B cell (primary cell): Measurements from ENCODE around the gene TGOLN2. TPM values are rescaled to one million over a fixed set of nuclear protein-coding genes. Genes with fewer than 3 reads are reported as not detected.

Experiments
- ATAC-seq: fragments of 200-7000 bp; cut with Tn5 transposase; one replicate; pipeline ENCODE4 v1.10.0; 2021; ENCODE audit warnings: low read depth, mild to moderate bottlenecking, moderate number of reproducible peaks, moderate library complexity
- CTCF ChIA-PET: fragments of 350-600 bp; sonication (Branson Sonifier 250); formaldehyde crosslinking; loops from one replicate; lab custom pipeline; 2021; ENCODE audit warnings: antibody characterized with exemption, inconsistent platforms; lab: Charles Lee
- POLR2A ChIA-PET: fragments of 350-600 bp; sonication (Branson Sonifier 250); formaldehyde crosslinking; loops from one replicate; lab custom pipeline; 2021; ENCODE audit warnings: antibody characterized with exemption; lab: Charles Lee
- DNase-seq: peaks from one replicate; pipeline ENCODE4 v3.0.0; 2013
- H2AFZ ChIP-seq: 2 replicates; pipeline ENCODE4 v1.6.1; 2012; ENCODE audit warnings: mild to moderate bottlenecking, low read depth, low read length; ENCODE audit not compliant: insufficient read depth, poor library complexity, severe bottlenecking
- H3K27ac ChIP-seq, 2 donors: 1 replicate in 1 of 2; 2 replicates in 1 of 2; pipeline ENCODE4 v1.5.1; 2012 to 2013; ENCODE audit warnings: low read length in 2 of 2, mild to moderate bottlenecking in 2 of 2, moderate library complexity in 1 of 2
- H3K27me3 ChIP-seq, 4 experiments: fragments of 200-600 bp in 1 of 4; sonication (generic) in 1 of 4; replicated peaks in 1 of 4; 1 replicate in 2 of 4; 2 replicates in 2 of 4; pipeline versions ENCODE4 v1.6.1 to v1.7.0; 2013 to 2016; ENCODE audit warnings: low read length in 3 of 4, mild to moderate bottlenecking in 2 of 4, mixed read lengths in 1 of 4, moderate library complexity in 1 of 4; ENCODE audit not compliant: insufficient read depth in 4 of 4, control insufficient read depth in 3 of 4; ENCODE audit errors: control extremely low read depth in 1 of 4
- H3K36me3 ChIP-seq, 2 experiments: replicated peaks in 1 of 2; 1 replicate in 1 of 2; 2 replicates in 1 of 2; pipeline versions ENCODE4 v1.6.1 to v1.7.1; 2013; ENCODE audit warnings: low read length in 1 of 2; ENCODE audit not compliant: insufficient read depth in 2 of 2, control insufficient read depth in 1 of 2; ENCODE audit errors: control extremely low read depth in 1 of 2, extremely low read depth in 1 of 2
- H3K4me1 ChIP-seq, 2 donors: fragments of 200-600 bp in 1 of 2; sonication (generic) in 1 of 2; 1 replicate in 1 of 2; 2 replicates in 1 of 2; pipeline versions ENCODE4 v1.5.1 to v1.6.1; 2013 to 2017; ENCODE audit warnings: low read length in 2 of 2; ENCODE audit not compliant: control insufficient read depth in 2 of 2, insufficient read depth in 2 of 2
- H3K4me2 ChIP-seq: replicated peaks from 2 replicates; pipeline ENCODE3; 2012; ENCODE audit warnings: mild to moderate bottlenecking, low read depth, low read length; ENCODE audit not compliant: poor library complexity, severe bottlenecking
- H3K4me3 ChIP-seq, 5 experiments: fragments of 200-600 bp in 1 of 5; sonication (generic) in 1 of 5; 1 replicate in 3 of 5; 2 replicates in 2 of 5; pipeline versions ENCODE4 v1.5.1 to v1.7.0; 2011 to 2016; ENCODE audit warnings: low read length in 4 of 5, mild to moderate bottlenecking in 4 of 5, low read depth in 2 of 5, control low read depth in 1 of 5, moderate library complexity in 1 of 5; ENCODE audit not compliant: insufficient read depth in 1 of 5; ENCODE audit errors: control extremely low read depth in 1 of 5, extremely low read depth in 1 of 5
- H3K79me2 ChIP-seq: fragments of 200-600 bp; sonication (generic); one replicate; pipeline ENCODE4 v1.6.0; 2016; ENCODE audit warnings: low read length; ENCODE audit not compliant: control insufficient read depth, insufficient read depth
- H3K9ac ChIP-seq: fragments of 200-600 bp; sonication (generic); 2 replicates; pipeline ENCODE4 v1.6.1; 2017; ENCODE audit warnings: mild to moderate bottlenecking, low read length, moderate library complexity
- H3K9me3 ChIP-seq, 3 donors: one replicate each; pipeline versions ENCODE4 v1.6.1 to v1.7.1; 2013; ENCODE audit warnings: low read length in 2 of 3; ENCODE audit not compliant: control insufficient read depth in 2 of 3, insufficient read depth in 1 of 3; ENCODE audit errors: control extremely low read depth in 1 of 3
- H4K20me1 ChIP-seq: 2 replicates; pipeline ENCODE4 v1.6.0; 2012; ENCODE audit warnings: mild to moderate bottlenecking, low read length; ENCODE audit not compliant: insufficient read depth, control insufficient read depth, poor library complexity, severe bottlenecking
- H3K27ac Mint-ChIP-seq: one replicate; pipeline ENCODE4 v1.8.0; 2021; ENCODE audit warnings: mixed read lengths
- H3K27me3 Mint-ChIP-seq: one replicate; pipeline ENCODE4 v1.8.0; 2021; ENCODE audit warnings: mixed read lengths
- H3K4me1 Mint-ChIP-seq: one replicate; pipeline ENCODE4 v1.8.0; 2021; ENCODE audit warnings: mixed read lengths
- H3K4me3 Mint-ChIP-seq: one replicate; pipeline ENCODE4 v1.8.0; 2021; ENCODE audit warnings: mixed read lengths
- H3K9me3 Mint-ChIP-seq: one replicate; pipeline ENCODE4 v1.8.0; 2022; ENCODE audit warnings: mixed read lengths; ENCODE audit not compliant: insufficient read depth
- CTCF ChIP-seq: fragments of 200-600 bp; IDR thresholded peaks from one replicate; pipeline ENCODE4 v1.8.0; 2022; ENCODE audit warnings: antibody characterized with exemption, mild to moderate bottlenecking
- EZH2 ChIP-seq: IDR thresholded peaks from 2 replicates; pipeline ENCODE4 v1.6.1; 2012; ENCODE audit warnings: borderline replicate concordance, low read depth, mild to moderate bottlenecking, moderate library complexity, low read length; ENCODE audit not compliant: insufficient read depth, poor library complexity, severe bottlenecking
- WGBS: methylation state at CpG from one replicate; pipeline ENCODE4 v1.1.5; 2013; ENCODE audit warnings: missing lambda C conversion rate; ENCODE audit not compliant: insufficient coverage; 5-methylcytosine and 5-hydroxymethylcytosine counted together
- intact Hi-C: fragments of 100-400 bp; cut with micrococcal nuclease; formaldehyde crosslinking; loops from one replicate; pipeline ENCODE4 v1.10.0; 2022
- polyA plus RNA-seq: library from polyadenylated mRNA; depleted of rRNA; stranded (reverse); fragments of >200 nt; gene quantifications from 2 replicates; pipeline ENCODE4 v1.2.3, GENCODE V29; 2012
- total RNA-seq, 2 donors: library from RNA; stranded (reverse); fragments of 120-200 nt in 1 of 2; gene quantifications; 1 replicate in 1 of 2; 2 replicates in 1 of 2; pipeline versions ENCODE4 v1.2.3 to v1.2.4, GENCODE V29; 2013 to 2022

The TGOLN2 gene
- total and polyA plus RNA-seq, 2 donors (not counting 1 experiment from before 2014, with no cell fraction given): 106 to 172 TPM

DNA sequence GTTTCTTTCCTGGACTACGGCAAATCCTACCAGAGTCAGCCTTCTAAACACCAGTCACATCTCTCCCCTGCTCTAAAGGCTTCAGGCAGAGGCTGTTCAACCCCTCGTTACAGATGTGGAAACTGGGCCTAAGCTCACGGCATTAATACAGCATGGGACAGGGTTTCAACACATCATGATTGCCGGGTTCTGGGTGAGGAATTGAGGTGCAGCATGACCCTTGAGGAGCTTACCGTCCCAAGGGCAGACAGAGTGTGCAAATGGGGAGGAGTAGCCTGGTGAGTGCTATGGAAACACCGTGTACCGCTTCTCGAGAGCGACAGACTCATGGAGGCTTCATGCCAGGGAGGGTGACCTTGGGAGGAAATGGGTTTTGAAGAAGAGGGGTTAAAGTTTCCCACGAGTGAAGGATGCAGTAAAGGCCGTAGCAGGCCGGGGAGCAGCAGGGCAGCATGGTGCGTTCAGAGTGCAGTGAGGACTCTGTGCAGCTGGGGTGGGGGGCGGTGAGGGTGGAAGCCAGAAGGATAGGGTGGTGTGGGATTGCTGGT is 51.1 kb downstream of the TGOLN2 start:
- Histone ChIP-seq H3K36me3 (no peaks in the 10 kb centered on the region), H3K4me3 (no peak overlapping the region), H3K27me3 (peaks cover 0 to 4% (median 0%) of the 10 kb centered on the region in 4 experiments), H2AFZ (no peak overlapping the region), H3K9me3 (no peaks in the 10 kb centered on the region), H3K4me1 (no peaks in the 10 kb centered on the region), H3K79me2 (no peaks in the 10 kb centered on the region), H3K9ac (no peak overlapping the region), H3K27ac (no peak overlapping the region), H4K20me1 (no peaks in the 10 kb centered on the region), H3K4me2 (no peak overlapping the region)
- H3K27ac Mint-ChIP-seq: no peak overlapping the region
- ChIA-PET CTCF (interaction anchor here (1.5 kb wide), 1 partner anchor 8 kb away, joined by 4 read pairs; no protein-coding TSS in a partner anchor), POLR2A (interaction anchor here (0.8 kb wide), 1 partner anchor 50 kb away, joined by 6 read pairs; no protein-coding TSS in a partner anchor)
- no peak overlapping the region for H3K4me3 Mint-ChIP-seq
- H3K27me3 Mint-ChIP-seq: peaks cover 36% of the 10 kb centered on the region
- DNase-seq (no peak), ATAC-seq (no peak)
- H3K4me1 Mint-ChIP-seq: no peaks in the 10 kb centered on the region
- intact Hi-C loops: no loop called here
- 92% methylated on average over 13 of the region's 14 CpGs for WGBS
- no peak for TF ChIP-seq EZH2
- TF ChIP-seq CTCF: no peak
- no peaks in the 10 kb centered on the region for H3K9me3 Mint-ChIP-seq

GRCh38 chr2:85275984-85276540 is 51.7 kb downstream of the TGOLN2 start:
- H3K27me3 Mint-ChIP-seq: peaks cover 42% of the 10 kb centered on the region
- intact Hi-C loops: no loop called here
- no peaks in the 10 kb centered on the region for H3K36me3 ChIP-seq
- H3K27ac ChIP-seq: no peak overlapping the region
- DNase-seq (no peak), ATAC-seq (no peak)
- no peak overlapping the region for H3K4me3 Mint-ChIP-seq
- WGBS: 95% methylated on average over 7 of the region's 9 CpGs
- H2AFZ ChIP-seq: no peak overlapping the region
- no peaks in the 10 kb centered on the region for H4K20me1 ChIP-seq
- no peaks in the 10 kb centered on the region for H3K9me3 Mint-ChIP-seq
- H3K9ac ChIP-seq: no peak overlapping the region
- H3K4me1 ChIP-seq: no peaks in the 10 kb centered on the region
- H3K27me3 ChIP-seq: peaks cover 0 to 6% (median 0%) of the 10 kb centered on the region in 4 experiments
- ChIA-PET POLR2A (interaction anchor here (0.8 kb wide), 1 partner anchor 51 kb away, joined by 6 read pairs; no protein-coding TSS in a partner anchor), CTCF (interaction anchor here (1.0 to 1.5 kb wide), 3 partner anchors 9 to 11 kb away, joined by 3 to 5 read pairs (median 4); no protein-coding TSS in a partner anchor)
- TF ChIP-seq CTCF (no peak), EZH2 (no peak)
- no peaks in the 10 kb centered on the region for H3K4me1 Mint-ChIP-seq
- H3K4me2 ChIP-seq: no peak overlapping the region
- no peak overlapping the region for H3K27ac Mint-ChIP-seq
- no peak overlapping the region for H3K4me3 ChIP-seq
- no peaks in the 10 kb centered on the region for H3K9me3 ChIP-seq
- no peaks in the 10 kb centered on the region for H3K79me2 ChIP-seq
